Caco-2 (cell line): ENCODE measurements around the gene RC3H2. TPM values are rescaled to one million over a fixed set of nuclear protein-coding genes. Genes with fewer than 3 reads are reported as not detected.

ENCODE experiments used
- BruUV-seq: library from RNA; stranded (reverse); fragments of 400-500 nt; replicated peaks from 2 replicates; lab custom pipeline; 2021; lab: Mats Ljungman, UMichigan
- CTCF ChIA-PET: fragments of 300-600 bp; sonication (Branson Sonifier 250); formaldehyde crosslinking; loops from one replicate; lab custom pipeline; 2022; ENCODE audit warnings: antibody characterized with exemption; lab: Charles Lee
- POLR2A ChIA-PET: fragments of 300-600 bp; sonication (Branson Sonifier 250); formaldehyde crosslinking; loops from one replicate; lab custom pipeline; 2022; ENCODE audit warnings: antibody characterized with exemption; lab: Charles Lee
- DNase-seq, 2 experiments: peaks; one replicate each; pipeline versions ENCODE4 v3.0.0 to v3.0.0-alpha.2; 2020 to 2022
- H3K27me3 ChIP-seq: replicated peaks from 2 replicates; pipeline ENCODE4 v1.6.0; 2011; ENCODE audit warnings: low read length; ENCODE audit not compliant: control insufficient read depth, insufficient read depth
- H3K36me3 ChIP-seq: 2 replicates; pipeline ENCODE4 v1.5.1; 2011; ENCODE audit warnings: low read length; ENCODE audit not compliant: control insufficient read depth, insufficient read depth
- H3K4me1 ChIP-seq: fragments of 250-450 bp; sonication (Bioruptor Pico); 2 replicates; pipeline ENCODE4 v1.5.1; 2020; ENCODE audit warnings: mild to moderate bottlenecking
- H3K4me3 ChIP-seq: 2 replicates; pipeline ENCODE4 v1.5.1; 2011; ENCODE audit warnings: low read depth, mild to moderate bottlenecking, control low read depth, low read length
- H3K9me3 ChIP-seq: fragments of 250-450 bp; sonication (Bioruptor Pico); 2 replicates; pipeline ENCODE4 v1.5.1; 2020; ENCODE audit warnings: mild to moderate bottlenecking, moderate library complexity
- H3K27ac Mint-ChIP-seq: one replicate; pipeline ENCODE4 v1.8.0; 2022; ENCODE audit warnings: mixed read lengths; ENCODE audit not compliant: unreplicated experiment
- H3K27me3 Mint-ChIP-seq: one replicate; pipeline ENCODE4 v1.8.0; 2022; ENCODE audit warnings: mixed read lengths; ENCODE audit not compliant: insufficient read depth, unreplicated experiment
- H3K36me3 Mint-ChIP-seq: one replicate; pipeline ENCODE4 v1.8.0; 2022; ENCODE audit warnings: mild to moderate bottlenecking, mixed read lengths; ENCODE audit not compliant: insufficient read depth, unreplicated experiment
- H3K4me1 Mint-ChIP-seq: one replicate; pipeline ENCODE4 v1.8.0; 2022; ENCODE audit warnings: low read depth, mixed read lengths; ENCODE audit not compliant: unreplicated experiment
- H3K4me3 Mint-ChIP-seq: one replicate; pipeline ENCODE4 v1.8.0; 2022; ENCODE audit warnings: mild to moderate bottlenecking, moderate library complexity, mixed read lengths; ENCODE audit not compliant: unreplicated experiment
- H3K9me3 Mint-ChIP-seq: one replicate; pipeline ENCODE4 v1.8.0; 2022; ENCODE audit warnings: mixed read lengths; ENCODE audit not compliant: unreplicated experiment
- CTCF ChIP-seq, 2 experiments: fragments of 200-600 bp in 1 of 2; IDR thresholded peaks; 1 replicate in 1 of 2; 2 replicates in 1 of 2; pipeline versions ENCODE4 v1.5.1 to v1.8.0; 2011 to 2022; ENCODE audit warnings: antibody characterized with exemption in 1 of 2, control low read depth in 1 of 2, inconsistent platforms in 1 of 2, low read depth in 1 of 2, low read length in 1 of 2, mild to moderate bottlenecking in 1 of 2, moderate library complexity in 1 of 2; ENCODE audit not compliant: insufficient read depth in 1 of 2, severe bottlenecking in 1 of 2, unreplicated experiment in 1 of 2
- intact Hi-C: fragments of 100-400 bp; cut with micrococcal nuclease; formaldehyde crosslinking; loops from one replicate; pipeline ENCODE4 v1.10.0; 2022; ENCODE audit not compliant: unreplicated experiment
- total RNA-seq: library from RNA; stranded (reverse); gene quantifications from 2 replicates; pipeline ENCODE4 v1.2.3, GENCODE V29; 2022

RC3H2 gene
- total RNA-seq, 1 experiment from 2014 or later: 53.8 TPM

- Mint-ChIP-seq H3K27me3 (no peaks in the 10 kb centered on the region), H3K4me1 (no peaks in the 10 kb centered on the region), H3K4me3 (no peak overlapping the region), H3K27ac (no peak overlapping the region), H3K36me3 (peaks cover 40% of the 10 kb centered on the region), H3K9me3 (no peaks in the 10 kb centered on the region)
- Histone ChIP-seq H3K4me3 (no peak overlapping the region), H3K4me1 (no peaks in the 10 kb centered on the region), H3K9me3 (no peaks in the 10 kb centered on the region), H3K36me3 (peaks cover 2% of the 10 kb centered on the region; the same call in 1 of the 2 replicates), H3K27me3 (no peaks in the 10 kb centered on the region)
- BruUV-seq: no TSS peak
- intact Hi-C loops: loop anchor here (10.0 kb wide), 1 partner anchor 725 kb away; the partner anchor contains the start of gene TTLL11
- DNase-seq: no peak
- CTCF ChIA-PET: no interaction called here
- POLR2A ChIA-PET: no interaction called here
- TF ChIP-seq CTCF (IDR thresholded peaks at IDR 0.05; ENCODE audit: insufficient read depth in 1 of 2, low read depth in 1 of 2, low read length in 1 of 2, severe bottlenecking in 1 of 2, unreplicated experiment in 1 of 2): no peak
Measured at GRCh38 chr9:122819326-122819725, 85.8 kb downstream of the RC3H2 start.

- Mint-ChIP-seq H3K4me3 (no peak overlapping the region), H3K9me3 (no peaks in the 10 kb centered on the region), H3K27ac (no peak overlapping the region), H3K27me3 (no peaks in the 10 kb centered on the region), H3K36me3 (peaks cover 38% of the 10 kb centered on the region), H3K4me1 (no peaks in the 10 kb centered on the region)
- H3K4me3 ChIP-seq: no peak overlapping the region
- POLR2A ChIA-PET: no interaction called here
- H3K4me1 ChIP-seq: no peaks in the 10 kb centered on the region
- intact Hi-C loops: loop anchor here (10.0 kb wide), 1 partner anchor 722 kb away; the partner anchor contains the start of gene TTLL11
- DNase-seq: no peak
- no peaks in the 10 kb centered on the region for H3K9me3 ChIP-seq
- TF ChIP-seq CTCF (IDR thresholded peaks at IDR 0.05; ENCODE audit: insufficient read depth in 1 of 2, low read depth in 1 of 2, low read length in 1 of 2, severe bottlenecking in 1 of 2, unreplicated experiment in 1 of 2): no peak
- H3K27me3 ChIP-seq: no peaks in the 10 kb centered on the region
- CTCF ChIA-PET: no interaction called here
- no peaks in the 10 kb centered on the region for H3K36me3 ChIP-seq
- BruUV-seq: no TSS peak
Measured at GRCh38 chr9:122816163-122816867, 88.8 kb downstream of the RC3H2 start.

DNA sequence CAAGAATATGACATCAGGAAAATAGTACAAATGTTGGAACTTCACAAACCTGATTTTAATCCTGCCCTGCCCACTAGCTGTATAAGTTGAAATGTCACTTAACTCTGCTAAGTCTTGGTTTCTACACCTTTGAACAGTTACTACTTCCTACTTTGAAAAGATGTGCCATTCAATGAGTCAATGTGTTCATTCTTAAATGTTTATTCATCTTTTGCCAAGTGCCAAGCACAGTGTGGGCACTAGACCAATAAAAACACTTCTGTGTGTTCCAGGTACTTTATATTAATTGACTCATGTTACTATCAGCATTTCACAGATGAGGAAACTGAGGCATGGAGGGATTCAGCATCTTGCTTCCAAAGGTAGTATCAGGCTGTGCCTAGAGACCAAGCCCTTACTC, 89.6 kb downstream of the RC3H2 start:
- no peak for TF ChIP-seq CTCF (IDR thresholded peaks at IDR 0.05; ENCODE audit: insufficient read depth in 1 of 2, low read depth in 1 of 2, low read length in 1 of 2, severe bottlenecking in 1 of 2, unreplicated experiment in 1 of 2)
- Histone ChIP-seq H3K4me3 (no peak overlapping the region), H3K9me3 (no peaks in the 10 kb centered on the region), H3K36me3 (no peaks in the 10 kb centered on the region), H3K27me3 (no peaks in the 10 kb centered on the region), H3K4me1 (no peaks in the 10 kb centered on the region)
- ChIA-PET POLR2A (no interaction called here), CTCF (no interaction called here)
- no peaks in the 10 kb centered on the region for H3K9me3 Mint-ChIP-seq
- H3K4me1 Mint-ChIP-seq: no peaks in the 10 kb centered on the region
- BruUV-seq: no TSS peak
- intact Hi-C loops: loop anchor here (10.0 kb wide), 1 partner anchor 721 kb away; the partner anchor contains the start of gene TTLL11
- no peaks in the 10 kb centered on the region for H3K27me3 Mint-ChIP-seq
- H3K4me3 Mint-ChIP-seq: no peak overlapping the region
- DNase-seq: no peak
- H3K27ac Mint-ChIP-seq: no peak overlapping the region
- H3K36me3 Mint-ChIP-seq: peaks cover 36% of the 10 kb centered on the region
